Stimulated activated CD4-positive, alpha-beta T cell treated with anti-CD3 and anti-CD28 coated beads, Interleukin-12 subunit alpha, Interleukin-12 subunit beta, amount 100 ng/mL, for 24 hours (primary cell): ENCODE results near the gene DCP2.
A peak's percentile ranks its signal among the peaks of the same experiment; 100 is the strongest.

Source experiments
- DNase-seq, 2 experiments: peaks; one replicate each; pipeline ENCODE4 v3.0.0-alpha.2; 2020; ENCODE audit warnings: low read depth in 2 of 2

DCP2 gene

GRCh38 chr5:112967520-112968083, 9.0 kb upstream of the DCP2 start:
- DNase-seq: no peak

- no peak for DNase-seq
Measured at GRCh38 chr5:112968411-112969106, 8.0 kb upstream of the DCP2 start.

- DNase-seq: no peak
Measured at GRCh38 chr5:112971276-112971675, 5.3 kb upstream of the DCP2 start.

DNA sequence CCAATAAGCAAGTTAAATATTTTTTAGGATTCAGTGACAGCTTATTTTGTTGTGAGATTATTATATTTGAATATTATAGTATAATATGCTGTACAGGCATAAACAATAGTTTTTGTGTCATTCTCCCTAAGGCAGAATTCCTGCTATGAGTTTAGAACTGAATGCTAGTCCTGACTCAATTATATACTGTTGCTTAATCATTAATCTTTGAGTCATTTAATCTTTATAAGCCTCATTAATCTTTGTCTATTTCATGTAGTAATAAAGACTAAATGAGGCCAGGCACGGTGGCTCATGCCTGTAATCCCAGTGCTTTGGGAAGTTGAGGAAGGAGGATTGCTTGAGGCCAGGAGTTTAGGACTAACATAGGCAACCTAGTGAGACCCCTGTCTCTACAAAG, 3.6 kb upstream of the DCP2 start:
- no peak for DNase-seq

DNA sequence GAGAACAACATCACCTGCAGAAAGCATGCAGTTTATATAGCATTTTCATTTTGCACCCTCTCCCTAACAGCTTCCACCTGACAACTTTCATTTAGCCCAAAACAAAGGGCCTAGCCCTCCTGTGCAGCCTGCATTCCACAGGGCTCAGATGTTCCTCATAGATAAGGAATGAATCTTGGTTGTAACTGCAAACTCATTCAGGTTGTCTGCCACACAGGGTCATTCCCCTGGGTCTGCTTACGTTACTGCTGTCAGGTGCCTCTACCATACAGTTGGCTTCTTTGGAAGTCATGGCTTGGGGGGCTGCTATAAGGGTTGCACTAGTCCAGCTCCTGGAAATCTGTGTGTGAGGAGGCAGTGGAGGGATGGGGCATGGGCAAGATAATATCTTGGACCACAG, 2.7 kb upstream of the DCP2 start:
- DNase-seq: no peak

DNA sequence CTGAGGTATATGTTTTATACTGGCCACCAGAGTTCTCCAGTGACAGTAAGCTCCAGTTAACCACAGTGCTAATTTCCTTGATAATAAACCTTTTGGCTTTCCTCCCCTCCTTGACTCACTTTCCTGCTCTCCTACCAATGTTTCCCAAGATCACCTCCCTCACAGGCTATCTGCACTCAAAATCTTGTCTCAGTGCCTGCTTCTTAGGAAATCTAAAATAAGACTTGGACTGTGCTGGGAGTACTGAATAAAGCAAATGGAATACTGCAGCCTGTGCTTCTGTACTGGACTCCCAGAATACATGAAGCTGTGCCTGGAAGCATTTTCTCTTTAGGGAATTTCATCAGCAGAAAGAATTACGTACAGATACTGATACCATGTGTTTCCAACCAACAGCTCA, 1.7 kb upstream of the DCP2 start:
- DNase-seq: no peak

GRCh38 chr5:112975721-112976431, 722 bp upstream of the DCP2 start:
- DNase-seq: no peak

- no peak for DNase-seq
Measured at GRCh38 chr5:112977440-112977861, 853 bp downstream of the DCP2 start.

DNA sequence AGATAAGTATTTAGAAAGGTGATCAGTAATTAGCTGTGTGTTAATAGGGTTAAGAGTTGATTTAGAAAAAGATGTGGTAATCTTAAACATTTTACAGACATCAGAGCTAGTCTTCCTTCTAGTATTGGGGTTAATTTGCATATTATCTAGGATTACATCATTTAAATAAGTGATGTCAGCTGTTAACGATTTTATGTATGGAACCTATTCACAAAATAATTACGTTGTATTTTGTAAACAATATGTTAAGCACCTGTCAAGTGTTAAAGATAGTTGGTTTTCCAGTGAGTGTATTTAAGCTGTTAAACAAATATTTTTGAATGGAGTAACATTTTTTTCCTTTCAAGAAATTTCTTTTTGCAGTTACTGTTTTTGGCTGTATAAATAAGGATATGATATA, 2.2 kb downstream of the DCP2 start:
- no peak for DNase-seq

GRCh38 chr5:112979723-112980122, 3.1 kb downstream of the DCP2 start:
- DNase-seq: no peak

DNA sequence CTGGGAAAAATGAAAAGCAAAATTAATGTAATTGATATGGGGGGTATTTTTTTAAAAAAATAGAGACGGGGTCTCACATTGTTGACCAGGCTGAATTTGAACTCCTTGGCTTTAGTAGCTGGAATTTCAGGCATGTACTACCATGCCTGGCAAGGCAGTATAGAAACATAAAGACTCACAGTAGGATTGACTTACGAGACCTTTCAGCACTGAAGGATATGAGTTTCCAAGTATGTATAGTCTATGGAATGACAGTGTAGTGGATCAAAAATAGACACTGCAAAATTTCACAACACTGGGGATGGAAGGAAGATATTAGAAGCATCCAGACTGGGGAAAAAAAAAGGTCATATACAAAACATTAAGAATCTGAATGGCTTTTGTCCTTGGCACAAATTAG, 6.8 kb downstream of the DCP2 start:
- no peak for DNase-seq

DNA sequence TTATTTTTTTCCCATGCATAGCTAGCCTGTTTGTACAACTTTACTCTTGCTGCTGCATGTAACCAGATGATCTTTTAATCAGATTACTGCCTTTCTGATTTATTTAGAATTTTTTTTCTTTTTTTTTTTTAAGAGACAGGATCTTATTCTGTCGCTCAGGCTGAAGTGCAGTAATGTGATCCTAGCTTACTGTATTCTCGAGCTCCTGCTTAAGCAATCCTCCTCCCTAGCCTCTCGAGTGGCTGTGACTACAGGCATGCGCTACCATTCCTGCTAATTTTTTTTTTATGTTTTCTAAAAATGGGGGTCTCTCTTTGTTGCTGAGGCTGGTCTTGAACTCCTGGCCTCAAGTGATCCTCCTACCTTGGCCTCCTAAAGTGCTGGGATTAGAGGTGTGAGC, 9.6 kb downstream of the DCP2 start:
- DNase-seq: no peak

DNA sequence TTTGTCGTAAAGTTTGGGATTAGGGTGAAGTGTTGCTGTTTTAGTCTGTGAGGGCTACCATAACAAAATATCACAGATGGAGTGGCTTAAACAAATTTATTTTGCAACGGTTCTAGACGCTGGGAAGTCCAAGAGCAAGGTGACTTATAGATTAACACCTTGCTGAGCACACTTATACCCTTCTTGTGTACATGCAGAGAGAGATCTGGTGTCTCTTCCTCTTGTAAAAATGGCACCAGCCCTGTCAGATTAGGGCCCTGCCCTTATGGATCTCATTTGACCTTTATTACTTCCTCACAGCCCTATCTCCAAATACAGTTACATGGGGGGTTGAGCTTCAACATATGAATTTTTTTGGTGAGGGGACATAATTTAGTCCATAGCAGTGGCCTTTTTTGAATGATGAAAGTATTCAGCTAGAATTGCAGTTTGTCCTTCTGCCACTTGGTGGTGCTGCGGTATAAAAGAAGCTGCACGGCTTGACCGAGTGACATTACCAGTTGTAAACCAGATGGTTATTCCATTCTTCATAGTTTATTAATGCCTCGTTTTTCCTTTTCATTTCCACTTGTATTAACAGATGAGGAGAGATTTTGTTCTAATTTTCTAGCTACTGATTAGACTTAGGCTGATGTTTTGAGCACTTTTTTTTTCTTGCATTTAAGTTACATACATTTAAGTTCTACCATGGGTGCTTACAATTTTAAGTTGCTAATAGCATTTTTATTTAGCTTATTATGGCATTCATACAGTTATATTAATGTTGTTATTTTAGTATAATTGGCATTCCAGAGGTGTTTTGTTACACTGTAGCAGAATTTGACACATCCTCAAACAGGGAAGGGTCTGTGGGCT, 19.4 kb downstream of the DCP2 start:
- DNase-seq: peak; percentile 52 to 74

- DNase-seq: no peak
Measured at GRCh38 chr5:112996830-112997374, 20.3 kb downstream of the DCP2 start.

DNA sequence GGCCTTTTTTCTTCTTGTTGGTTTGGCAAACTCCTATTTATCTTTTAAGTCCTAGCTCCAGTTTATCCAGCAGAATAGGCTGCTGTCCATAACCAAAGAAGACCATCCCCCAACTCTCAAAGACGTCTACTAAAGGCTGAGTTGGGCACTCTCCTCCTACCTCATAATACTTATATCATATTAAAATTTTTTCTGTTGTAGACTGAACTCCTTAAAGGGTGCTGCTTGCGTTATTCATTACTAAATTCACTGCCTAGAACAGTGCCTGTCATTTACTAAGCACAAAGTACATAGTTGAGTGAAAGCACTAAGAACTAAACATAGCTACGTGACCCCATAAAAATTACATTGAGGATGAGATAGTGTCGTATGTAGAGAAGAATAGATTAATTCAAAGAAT, 21.7 kb downstream of the DCP2 start:
- no peak for DNase-seq

- DNase-seq: no peak
Measured at GRCh38 chr5:113000466-113000865, 23.9 kb downstream of the DCP2 start.

GRCh38 chr5:113002423-113002822, 25.8 kb downstream of the DCP2 start:
- no peak for DNase-seq

DNA sequence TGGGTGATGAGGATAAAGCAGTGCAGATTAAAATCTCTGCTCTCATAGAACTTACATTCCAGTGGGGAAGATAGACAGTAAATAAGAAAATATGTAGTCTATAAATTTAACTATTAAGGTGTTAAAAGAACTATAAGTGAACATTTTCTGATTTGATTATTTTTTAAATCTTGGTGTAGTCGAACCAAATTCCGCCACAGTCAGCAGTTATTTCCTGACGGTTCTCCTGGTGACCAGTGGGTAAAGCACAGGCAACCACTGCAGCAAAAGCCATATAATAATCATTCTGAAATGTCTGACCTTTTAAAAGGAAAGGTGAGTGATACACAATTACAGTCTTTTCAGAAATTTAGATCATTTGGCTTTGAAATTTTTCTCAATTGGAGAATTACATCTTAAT, 27.2 kb downstream of the DCP2 start:
- no peak for DNase-seq

DNA sequence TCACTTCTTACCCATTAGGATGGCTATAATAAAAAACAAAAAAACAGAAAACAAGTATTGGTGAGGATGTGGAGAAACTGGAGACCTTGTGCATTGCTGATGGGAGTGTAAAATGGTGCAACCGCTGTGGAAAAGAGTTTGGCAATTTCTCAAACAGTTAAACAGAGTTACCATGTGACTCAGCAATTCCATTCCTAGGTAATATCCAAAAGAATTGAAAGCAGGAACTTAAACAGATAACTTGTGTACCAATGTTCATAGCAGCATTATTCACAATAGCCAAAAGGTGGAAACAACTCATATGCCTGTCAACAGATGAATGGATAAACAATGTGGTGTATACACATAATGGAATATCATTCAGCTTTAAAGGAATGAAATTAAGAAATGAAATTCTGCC, 28.9 kb downstream of the DCP2 start:
- DNase-seq: no peak

DNA sequence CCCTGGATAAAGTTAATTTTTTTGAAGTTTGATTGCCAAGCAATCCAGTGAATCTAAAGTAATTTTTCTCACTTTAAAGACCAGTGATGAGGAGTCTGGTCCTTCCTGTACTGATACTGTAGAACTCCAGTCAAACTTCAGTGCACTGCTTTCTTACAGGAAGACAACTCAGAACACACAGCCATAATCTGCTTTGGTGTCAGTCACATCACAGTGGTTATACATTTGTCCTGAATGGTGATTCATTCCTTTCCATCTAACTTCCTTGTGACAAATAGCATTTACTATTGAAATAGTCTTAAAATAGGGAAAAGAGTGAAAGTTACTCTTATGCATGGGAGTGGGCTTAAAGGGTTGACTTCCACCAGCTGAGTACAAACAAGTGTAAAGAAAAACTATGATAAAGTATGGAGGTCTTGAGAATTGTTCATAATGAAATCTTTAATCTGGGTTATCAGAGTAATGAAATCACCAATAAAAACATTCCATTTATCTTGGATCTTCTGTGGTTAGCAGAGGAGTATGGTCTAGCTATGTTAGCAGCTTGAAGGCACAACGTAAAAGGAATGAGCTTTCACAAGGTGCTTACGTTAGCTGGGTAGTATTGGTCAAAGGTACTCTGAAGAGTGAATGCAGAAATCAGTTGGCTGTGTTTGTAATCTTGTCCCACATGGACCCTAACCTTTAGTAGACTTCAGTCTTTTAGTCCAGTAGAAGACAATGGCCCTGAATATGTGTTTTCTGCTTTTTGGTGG, 41.5 kb downstream of the DCP2 start:
- no peak for DNase-seq
